Activated naive CD4-positive, alpha-beta T cell treated with anti-CD3 and anti-CD28 coated beads for 36 hours (primary cell): ENCODE measurements around the gene MGAT1. TPM values are rescaled to one million over a fixed set of nuclear protein-coding genes. Genes with fewer than 3 reads are reported as not detected.
"Not testable (repeated sequence)": the region's sequence is repeated elsewhere in the genome, so short reads cannot be mapped to it uniquely, and the experiment has no call there.

Source experiments
- CTCF ChIA-PET: fragments of 350-600 bp; sonication (Branson Sonifier 250); formaldehyde crosslinking; loops from one replicate; lab custom pipeline; 2021; ENCODE audit warnings: antibody characterized with exemption; lab: Charles Lee
- DNase-seq: peaks from one replicate; pipeline ENCODE4 v3.0.0-alpha.2; 2020
- H3K27ac Mint-ChIP-seq: one replicate; pipeline ENCODE4 v1.8.0; 2021; ENCODE audit warnings: mild to moderate bottlenecking, mixed read lengths
- H3K27me3 Mint-ChIP-seq: one replicate; pipeline ENCODE4 v1.8.0; 2021; ENCODE audit warnings: low read depth, mixed read lengths
- H3K36me3 Mint-ChIP-seq: one replicate; pipeline ENCODE4 v1.8.0; 2021; ENCODE audit warnings: low read depth, mixed read lengths
- H3K4me1 Mint-ChIP-seq: one replicate; pipeline ENCODE4 v1.8.0; 2021; ENCODE audit warnings: low read depth, mixed read lengths
- H3K4me3 Mint-ChIP-seq: one replicate; pipeline ENCODE4 v1.8.0; 2021; ENCODE audit warnings: mild to moderate bottlenecking, moderate library complexity, mixed read lengths
- H3K9me3 Mint-ChIP-seq: one replicate; pipeline ENCODE4 v1.8.0; 2021; ENCODE audit warnings: mixed read lengths
- intact Hi-C: fragments of 100-400 bp; cut with micrococcal nuclease; formaldehyde crosslinking; loops from one replicate; pipeline ENCODE4 v1.15.1; 2023
- total RNA-seq, 2 experiments: library from RNA; stranded (reverse); gene quantifications; one replicate each; pipeline ENCODE4 v1.2.3, GENCODE V29; 2021

Gene MGAT1
- total RNA-seq, 2 experiments from 2014 or later: 70.0 to 75.2 TPM

DNA sequence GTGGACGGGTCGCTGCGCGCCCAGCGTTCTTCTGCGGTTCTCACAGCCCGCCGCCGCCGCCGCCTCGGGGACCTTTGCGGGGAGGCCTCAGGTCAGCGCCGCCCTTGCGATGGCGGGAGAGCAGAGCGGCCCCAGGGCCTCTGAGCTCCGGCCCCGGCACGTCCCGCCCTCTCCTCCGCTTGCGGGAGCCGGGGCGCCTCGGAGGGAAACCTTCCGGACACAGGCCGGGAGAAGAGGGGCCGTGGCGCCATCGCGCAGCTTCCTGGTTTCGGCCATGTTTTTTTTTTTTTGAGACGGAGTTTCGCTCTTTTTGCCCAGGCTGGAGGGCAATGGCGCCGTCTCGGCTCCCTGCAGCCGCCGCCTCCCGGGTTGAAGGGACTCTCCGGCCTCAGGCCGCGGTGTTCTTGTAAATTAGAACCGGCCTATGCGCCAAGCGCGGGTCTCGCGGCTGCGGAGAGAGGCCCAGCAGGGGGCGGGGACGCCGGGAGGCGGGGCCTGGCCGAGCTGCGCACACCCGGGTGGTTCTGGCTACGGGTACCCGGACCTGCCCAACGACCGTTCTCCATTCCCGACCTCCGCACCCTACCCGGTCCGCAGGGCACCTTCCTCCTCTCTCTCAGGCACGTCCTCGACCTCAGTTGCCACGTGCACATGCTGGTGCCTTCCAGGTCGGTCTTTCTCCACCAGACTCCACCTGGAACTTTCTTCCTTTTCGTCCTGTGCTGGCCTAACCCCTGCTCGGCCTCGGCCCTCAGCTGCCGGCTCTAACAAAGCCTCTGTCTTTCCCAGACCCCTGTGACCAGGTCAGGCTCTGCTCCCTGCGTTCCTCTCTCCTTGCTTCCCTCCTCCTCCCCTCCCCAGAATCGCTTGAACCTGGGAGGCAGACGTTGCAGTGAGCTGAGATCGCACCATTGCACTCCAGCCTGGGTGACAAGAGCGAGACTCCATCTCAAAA, 28.8 kb upstream of the MGAT1 start:
- intact Hi-C loops: loop anchor here (1.0 to 10.0 kb wide), 4 partner anchors 21 to 147 kb away; partner anchors contain the start of gene ZFP62

GRCh38 chr5:180830253-180831138, 27.9 kb upstream of the MGAT1 start:
- DNase-seq: peak; percentile 66
- Mint-ChIP-seq H3K36me3 (peaks cover 28% of the 10 kb centered on the region), H3K27me3 (no peaks in the 10 kb centered on the region), H3K4me3 (peak overlapping the region; percentile 96), H3K27ac (peak overlapping the region; percentile 98), H3K4me1 (peaks cover 44% of the 10 kb centered on the region), H3K9me3 (peaks cover 7% of the 10 kb centered on the region)
- intact Hi-C loops: loop anchor here (10.0 kb wide), 1 partner anchor 146 kb away; no protein-coding TSS in a partner anchor
- CTCF ChIA-PET: interaction anchor here (0.6 to 3.9 kb wide), 14 partner anchors 9 to 1275 kb away, joined by 3 to 17 read pairs (median 4); partner anchors contain the start of gene ZFP62

More for the DNA sequence above, 28.8 kb upstream of the MGAT1 start:
- CTCF ChIA-PET: interaction anchor here (0.6 to 3.9 kb wide), 12 partner anchors 10 to 1275 kb away, joined by 3 to 17 read pairs (median 4); no protein-coding TSS in a partner anchor
- peak; percentile 84 for DNase-seq
- peak overlapping the region; percentile 96 for H3K4me3 Mint-ChIP-seq
- peak overlapping the region; percentile 98 for H3K27ac Mint-ChIP-seq
- peaks cover 32% of the 10 kb centered on the region for H3K36me3 Mint-ChIP-seq
- H3K9me3 Mint-ChIP-seq: peaks cover 7% of the 10 kb centered on the region
- peaks cover 36% of the 10 kb centered on the region for H3K4me1 Mint-ChIP-seq
- no peaks in the 10 kb centered on the region for H3K27me3 Mint-ChIP-seq

GRCh38 chr5:180829726-180830125, 27.1 kb upstream of the MGAT1 start:
- no peak for DNase-seq
- CTCF ChIA-PET: interaction anchor here (0.7 to 3.9 kb wide), 6 partner anchors 8 to 40 kb away, joined by 4 to 17 read pairs (median 5); partner anchors contain the start of gene ZFP62
- peaks cover 50% of the 10 kb centered on the region for H3K4me1 Mint-ChIP-seq
- H3K9me3 Mint-ChIP-seq: peaks cover 7% of the 10 kb centered on the region
- peaks cover 26% of the 10 kb centered on the region for H3K36me3 Mint-ChIP-seq
- peak overlapping the region; percentile 98 for H3K27ac Mint-ChIP-seq
- H3K27me3 Mint-ChIP-seq: no peaks in the 10 kb centered on the region
- peak overlapping the region; percentile 96 for H3K4me3 Mint-ChIP-seq
- intact Hi-C loops: loop anchor here (10.0 kb wide), 1 partner anchor 145 kb away; no protein-coding TSS in a partner anchor

DNA sequence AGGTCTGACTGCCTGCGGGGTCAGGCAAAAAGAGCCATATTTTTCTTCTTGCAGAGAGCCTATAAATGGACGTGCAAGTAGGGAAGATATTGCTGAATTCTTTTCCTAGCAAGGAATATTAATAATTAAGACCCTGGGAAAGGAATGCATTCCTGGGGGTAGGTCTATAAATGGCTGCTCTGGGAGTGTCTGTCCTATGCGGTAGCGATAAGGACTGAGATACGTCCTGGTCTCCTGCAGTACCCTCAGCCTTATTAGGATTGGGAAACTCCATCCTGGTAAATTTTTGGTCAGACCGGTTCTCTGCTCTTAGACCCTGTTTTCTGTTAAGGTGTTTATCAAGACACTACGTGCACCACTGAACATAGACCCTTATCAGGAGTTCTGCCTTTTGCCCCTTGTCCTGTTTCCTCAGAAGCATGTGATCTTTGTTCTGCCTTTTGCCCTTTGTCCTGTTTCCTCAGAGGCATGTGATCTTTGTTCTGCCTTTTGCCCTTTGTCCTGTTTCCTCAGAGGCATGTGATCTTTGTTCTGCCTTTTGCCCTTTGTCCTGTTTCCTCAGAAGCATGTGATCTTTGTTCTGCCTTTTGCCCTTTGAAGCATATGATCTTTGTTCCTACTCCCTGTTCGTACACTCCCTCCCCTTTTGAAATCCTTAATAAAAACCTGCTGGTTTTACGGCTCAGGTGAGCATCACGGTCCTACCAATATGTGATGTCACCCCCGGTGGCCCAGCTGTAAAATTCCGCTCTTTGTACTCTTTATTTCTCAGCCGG, 26.3 kb upstream of the MGAT1 start:
- Mint-ChIP-seq H3K4me1 (peaks cover 49% of the 10 kb centered on the region), H3K36me3 (peaks cover 24% of the 10 kb centered on the region)
- H3K4me3 Mint-ChIP-seq, H3K27me3 Mint-ChIP-seq, intact Hi-C loops, DNase-seq, H3K27ac Mint-ChIP-seq, H3K9me3 Mint-ChIP-seq: not testable (repeated sequence)
- CTCF ChIA-PET: interaction anchor here (2.1 to 3.9 kb wide), 2 partner anchors 20 to 40 kb away, joined by 8 to 17 read pairs; no protein-coding TSS in a partner anchor

DNA sequence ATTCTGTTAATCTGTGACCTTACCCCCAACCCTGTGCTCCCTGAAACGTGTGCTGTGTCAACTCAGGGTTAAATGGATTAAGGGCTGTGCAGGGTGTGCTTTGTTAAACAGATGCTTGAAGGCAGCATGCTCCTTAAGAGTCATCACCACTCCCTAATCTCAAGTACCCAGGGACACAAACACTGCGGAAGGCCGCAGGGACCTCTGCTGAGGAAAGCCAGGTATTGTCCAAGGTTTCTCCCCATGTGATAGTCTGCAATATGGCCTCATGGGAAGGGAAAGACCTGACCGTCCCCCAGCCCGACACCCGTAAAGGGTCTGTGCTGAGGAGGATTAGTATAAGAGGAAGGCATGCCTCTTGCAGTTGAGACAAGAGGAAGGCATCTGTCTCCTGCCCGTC, 24.8 kb upstream of the MGAT1 start:
- peaks cover 39% of the 10 kb centered on the region for H3K4me1 Mint-ChIP-seq
- CTCF ChIA-PET: interaction anchor here (1.0 kb wide), 1 partner anchor 9 kb away, joined by 3 read pairs; no protein-coding TSS in a partner anchor
- peaks cover 24% of the 10 kb centered on the region for H3K36me3 Mint-ChIP-seq
- H3K27me3 Mint-ChIP-seq, H3K9me3 Mint-ChIP-seq, DNase-seq, H3K4me3 Mint-ChIP-seq, H3K27ac Mint-ChIP-seq, intact Hi-C loops: not testable (repeated sequence)

DNA sequence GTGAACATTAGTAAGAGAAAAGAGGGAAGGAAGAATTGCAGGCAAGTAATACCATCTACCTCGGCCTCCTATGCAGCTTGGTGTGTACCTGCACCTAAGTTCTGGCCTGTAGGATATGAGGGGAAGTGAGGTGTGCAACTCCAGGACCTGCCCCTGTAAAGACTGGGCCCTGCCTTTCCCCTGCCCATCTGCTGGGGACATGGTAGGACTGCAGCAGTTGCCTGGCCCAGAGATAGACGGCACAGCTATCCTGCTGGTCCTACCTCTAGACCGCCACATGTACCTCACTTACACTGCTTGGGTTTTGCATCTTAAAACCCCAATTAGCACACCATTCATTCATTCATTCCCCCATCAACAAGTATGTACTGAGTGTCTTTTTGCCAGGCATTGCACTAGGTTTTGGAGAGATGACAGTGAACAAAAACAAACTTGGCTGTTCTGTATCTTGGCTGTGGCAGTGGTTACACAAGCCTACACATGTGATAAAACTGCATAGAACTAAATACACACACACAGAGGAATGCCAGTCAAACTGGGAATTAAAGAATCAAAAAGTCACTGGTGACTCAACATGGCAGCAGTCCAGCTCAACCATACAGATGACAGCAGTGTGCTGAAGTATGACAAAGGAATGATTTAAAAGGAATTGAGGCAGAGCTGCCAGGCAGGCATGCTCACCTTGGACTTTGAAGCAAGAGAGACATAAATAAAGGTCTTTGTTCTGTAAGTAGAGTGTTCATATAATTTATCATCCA, 23.3 kb upstream of the MGAT1 start:
- Mint-ChIP-seq H3K27ac (peak overlapping the region; percentile 38), H3K9me3 (peaks cover 7% of the 10 kb centered on the region), H3K27me3 (no peaks in the 10 kb centered on the region), H3K36me3 (peaks cover 20% of the 10 kb centered on the region), H3K4me3 (no peak overlapping the region), H3K4me1 (peaks cover 40% of the 10 kb centered on the region)
- CTCF ChIA-PET: no interaction called here
- intact Hi-C loops: loop anchor here (1.0 kb wide), 1 partner anchor 9 kb away; no protein-coding TSS in a partner anchor
- peak; percentile 82 for DNase-seq

- H3K27me3 Mint-ChIP-seq: no peaks in the 10 kb centered on the region
- DNase-seq: no peak
- intact Hi-C loops: no loop called here
- H3K27ac Mint-ChIP-seq: no peak overlapping the region
- H3K9me3 Mint-ChIP-seq: peaks cover 4% of the 10 kb centered on the region
- no peak overlapping the region for H3K4me3 Mint-ChIP-seq
- CTCF ChIA-PET: interaction anchor here (0.9 to 1.2 kb wide), 2 partner anchors 23 to 40 kb away, joined by 3 to 4 read pairs; no protein-coding TSS in a partner anchor
- H3K4me1 Mint-ChIP-seq: peaks cover 36% of the 10 kb centered on the region
- H3K36me3 Mint-ChIP-seq: peaks cover 10% of the 10 kb centered on the region
Observed at GRCh38 chr5:180824630-180825476, 22.2 kb upstream of the MGAT1 start.

DNA sequence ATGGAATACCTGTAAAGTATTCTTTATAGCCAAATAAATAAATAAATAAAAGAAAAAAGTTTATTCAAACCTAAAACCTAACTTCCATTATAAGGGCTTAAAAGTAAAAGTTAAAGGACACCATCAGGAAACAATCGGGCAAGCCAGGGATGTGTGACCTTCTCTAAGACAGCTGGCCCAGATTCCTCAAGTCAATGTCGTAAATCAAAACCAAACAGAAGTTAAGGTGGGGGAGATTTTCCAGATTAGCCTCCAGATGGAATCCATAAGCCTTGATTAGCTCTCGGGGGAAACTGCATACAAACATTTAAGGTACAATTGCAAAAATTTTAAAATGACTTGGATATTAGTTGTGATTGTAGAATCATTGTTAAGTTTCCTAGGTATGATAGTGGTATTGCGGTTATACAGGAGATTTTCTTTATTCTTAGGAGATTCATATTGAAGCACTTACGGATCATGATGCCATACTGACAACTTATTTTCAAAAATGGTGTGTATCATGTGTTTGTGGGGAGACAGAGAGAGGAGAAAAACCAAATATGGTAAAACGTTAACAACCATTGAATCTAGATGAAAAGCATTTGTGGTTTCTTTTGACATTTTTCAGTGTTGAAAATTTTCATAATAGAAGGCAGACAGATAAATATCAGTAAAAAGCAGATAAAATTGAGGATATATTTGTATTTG, 21.5 kb upstream of the MGAT1 start:
- no peak overlapping the region for H3K27ac Mint-ChIP-seq
- intact Hi-C loops: no loop called here
- H3K9me3 Mint-ChIP-seq: no peaks in the 10 kb centered on the region
- peaks cover 3% of the 10 kb centered on the region for H3K36me3 Mint-ChIP-seq
- no peak for DNase-seq
- CTCF ChIA-PET: interaction anchor here (0.9 to 1.2 kb wide), 2 partner anchors 23 to 40 kb away, joined by 3 to 4 read pairs; no protein-coding TSS in a partner anchor
- no peak overlapping the region for H3K4me3 Mint-ChIP-seq
- peaks cover 31% of the 10 kb centered on the region for H3K4me1 Mint-ChIP-seq
- H3K27me3 Mint-ChIP-seq: no peaks in the 10 kb centered on the region

DNA sequence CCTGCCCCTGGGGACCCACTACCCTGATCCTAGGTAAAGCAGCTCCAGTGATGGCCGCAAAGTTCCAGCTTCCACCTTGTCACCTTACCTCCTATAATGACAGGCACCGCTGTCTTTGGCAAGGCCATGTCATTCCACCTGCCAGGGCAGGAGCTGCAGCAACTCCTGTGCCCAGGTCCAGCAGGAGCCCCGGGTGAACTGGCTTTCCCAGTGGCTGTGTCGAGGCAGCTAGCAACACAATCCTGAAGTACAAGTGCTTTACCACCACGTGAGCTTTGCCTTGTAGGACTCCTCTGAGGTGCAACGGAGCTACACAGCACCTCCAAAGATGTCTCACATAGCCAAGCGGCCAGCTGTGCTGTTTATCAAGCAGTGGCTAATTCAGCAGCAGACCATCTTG, 20.7 kb upstream of the MGAT1 start:
- intact Hi-C loops: no loop called here
- DNase-seq: no peak
- Mint-ChIP-seq H3K9me3 (no peaks in the 10 kb centered on the region), H3K27ac (no peak overlapping the region), H3K4me1 (peaks cover 31% of the 10 kb centered on the region), H3K27me3 (no peaks in the 10 kb centered on the region), H3K36me3 (no peaks in the 10 kb centered on the region), H3K4me3 (no peak overlapping the region)
- CTCF ChIA-PET: no interaction called here
